Globus pallidus (tissue), 1 donor: ENCODE results near the gene GABRR3.

ENCODE experiments used
- DNase-seq: peaks from one replicate; pipeline ENCODE4 v3.0.0-alpha.2; 2015; ENCODE audit warnings: low spot score

Gene GABRR3

DNA sequence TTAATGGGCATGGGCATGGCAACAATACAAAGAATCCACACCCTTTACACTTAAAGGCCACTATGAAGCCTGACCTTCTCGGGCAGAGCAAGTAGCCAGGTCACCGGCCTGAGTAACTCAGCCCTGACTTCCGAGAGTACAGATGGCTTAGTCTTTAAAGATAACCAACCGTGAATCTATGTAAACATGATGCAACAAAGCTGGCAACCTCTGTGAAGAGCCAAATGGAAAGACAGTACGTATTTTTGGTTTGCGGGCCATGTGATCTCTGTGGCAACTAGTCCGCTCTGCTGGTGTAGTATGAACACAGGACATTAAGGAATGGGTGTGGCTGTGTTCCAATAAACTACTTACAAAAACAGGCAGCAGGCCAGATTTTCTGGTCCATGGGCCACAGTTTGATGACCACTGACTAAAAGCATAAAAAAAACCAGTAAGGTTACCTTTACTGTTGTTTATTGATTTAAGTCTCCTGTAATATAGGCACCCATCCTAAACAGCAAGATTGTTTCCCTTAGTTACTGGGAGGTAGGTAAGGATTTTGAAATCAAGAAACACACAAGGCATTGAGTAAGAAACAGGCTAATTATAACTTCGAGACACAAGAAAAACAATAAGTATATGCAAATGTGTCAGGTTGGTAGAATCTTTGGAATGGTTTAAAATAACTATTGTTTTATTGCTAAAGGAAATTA is 77.4 kb downstream of the GABRR3 start:
- DNase-seq = no peak

DNA sequence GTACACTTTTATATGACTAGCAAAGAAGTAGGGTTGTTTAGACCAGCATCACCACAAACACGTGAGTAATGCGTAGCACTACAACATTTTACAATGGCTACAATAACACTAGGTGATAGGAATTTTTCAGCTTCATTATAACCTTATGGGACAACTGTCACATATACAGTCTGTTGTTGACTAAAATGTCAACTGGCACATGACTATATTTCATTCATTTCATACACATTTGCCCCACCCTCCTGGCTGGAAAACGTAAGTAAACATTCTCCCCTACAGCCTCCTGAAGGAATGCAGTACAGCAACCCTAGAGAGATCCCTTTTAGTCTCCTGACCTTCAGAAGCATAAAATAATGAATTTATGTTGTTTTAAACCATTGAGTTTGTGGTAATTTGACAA is 79.1 kb downstream of the GABRR3 start:
- no peak for DNase-seq

DNA sequence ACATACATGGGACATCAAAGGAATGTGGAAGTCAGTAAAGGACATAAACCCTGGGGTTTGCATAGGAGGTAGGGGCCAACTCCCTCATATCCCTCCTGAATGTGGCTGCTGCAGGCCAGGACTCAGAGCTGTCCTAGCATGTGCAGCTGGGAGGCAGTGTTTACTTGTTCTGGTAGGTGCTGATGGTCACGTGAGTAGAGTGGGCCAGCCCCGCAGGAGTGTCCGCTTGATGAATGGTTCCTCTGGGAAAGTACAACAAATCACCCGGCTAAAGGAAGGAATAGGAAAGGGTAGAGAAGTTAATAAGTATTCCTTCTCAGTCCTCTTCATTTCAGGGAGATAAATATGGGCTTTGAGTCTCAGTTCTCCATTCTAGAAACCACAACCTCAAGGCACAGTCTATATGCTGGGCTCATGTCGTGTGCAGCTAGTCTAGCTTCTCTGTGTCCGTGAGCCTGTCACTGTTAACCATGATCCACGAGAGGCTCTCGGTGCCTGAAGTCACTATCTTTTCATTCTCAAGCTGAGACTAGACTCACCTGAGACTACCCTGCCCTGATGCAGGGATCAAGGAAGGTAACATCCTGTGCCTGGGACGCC is 80.8 kb downstream of the GABRR3 start:
- DNase-seq = no peak

DNA sequence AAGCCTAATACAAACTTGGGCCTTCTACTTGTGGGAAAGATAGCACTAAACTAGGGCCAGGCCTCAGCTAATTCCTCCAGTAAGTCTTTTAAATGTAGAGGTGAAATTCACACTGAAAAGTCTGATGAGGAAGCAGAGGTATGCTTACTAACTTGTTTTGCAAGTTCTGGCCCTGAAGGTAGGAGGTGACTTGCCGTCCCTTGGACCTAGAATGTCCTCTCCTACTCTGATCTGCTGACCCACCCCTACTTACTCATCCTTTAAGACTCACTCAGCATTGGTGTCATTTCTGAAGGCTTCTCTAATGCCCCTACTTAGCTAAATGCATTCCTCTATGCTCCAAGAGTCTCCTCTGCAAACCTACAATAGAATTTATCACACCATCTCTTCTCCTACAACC is 82.2 kb downstream of the GABRR3 start:
- DNase-seq = no peak

DNA sequence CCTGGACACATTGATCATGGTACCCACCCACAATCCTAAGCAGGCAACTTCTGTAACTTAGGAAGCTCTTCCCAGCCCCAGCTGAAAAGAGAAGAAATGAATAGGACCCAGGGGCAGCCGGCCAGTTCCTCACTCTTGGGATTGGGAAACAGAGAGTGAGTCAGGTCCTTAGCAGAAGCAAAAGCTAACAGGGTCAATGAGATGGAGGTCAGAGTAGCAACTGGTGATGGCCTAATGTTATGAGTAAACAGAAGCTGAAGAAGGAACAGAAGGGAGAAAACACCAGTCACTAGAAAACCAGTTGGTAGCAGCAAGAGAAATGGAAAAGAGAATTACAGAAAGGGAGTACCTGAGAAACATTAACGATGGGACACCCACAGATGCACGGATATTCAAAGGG is 82.8 kb downstream of the GABRR3 start:
- DNase-seq = no peak

DNA sequence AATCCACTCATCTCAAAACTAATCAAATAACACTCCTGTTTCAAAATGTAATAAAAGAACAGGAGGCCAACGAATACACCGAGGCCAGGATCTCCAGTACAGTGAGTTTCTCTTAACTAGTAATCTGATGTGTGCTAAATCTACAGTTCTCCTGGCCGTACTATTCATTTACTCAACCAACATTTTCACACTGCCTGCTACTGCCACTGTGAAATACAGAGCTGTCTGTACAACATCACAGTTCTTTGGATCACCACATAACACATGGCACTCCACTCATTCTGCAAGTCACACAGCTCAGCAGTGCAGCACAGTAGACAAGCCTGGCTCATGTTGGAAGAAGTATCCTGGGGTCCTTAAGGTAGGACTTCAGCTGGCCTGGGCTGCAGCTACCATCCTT is 84.8 kb downstream of the GABRR3 start:
- DNase-seq = no peak

DNA sequence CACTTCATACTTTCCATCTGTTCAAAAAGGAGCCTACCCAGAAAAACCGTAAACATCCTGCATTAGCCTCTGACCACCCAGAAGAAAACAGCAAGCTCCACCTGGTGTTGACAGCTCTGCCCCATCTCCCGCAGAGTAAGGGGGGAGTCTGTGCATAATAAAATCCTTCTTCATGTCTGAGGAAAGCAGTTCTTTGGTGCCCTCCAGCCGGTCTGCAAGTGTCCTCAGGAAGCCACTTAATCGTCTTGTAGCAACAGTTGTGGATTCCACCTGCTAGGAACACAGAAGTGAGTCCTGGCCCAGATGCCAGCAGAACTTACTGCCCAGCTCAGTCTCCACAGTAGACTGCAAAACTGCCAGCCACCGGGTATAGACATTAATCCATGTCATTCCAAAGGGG is 85.4 kb downstream of the GABRR3 start:
- DNase-seq = no peak

DNA sequence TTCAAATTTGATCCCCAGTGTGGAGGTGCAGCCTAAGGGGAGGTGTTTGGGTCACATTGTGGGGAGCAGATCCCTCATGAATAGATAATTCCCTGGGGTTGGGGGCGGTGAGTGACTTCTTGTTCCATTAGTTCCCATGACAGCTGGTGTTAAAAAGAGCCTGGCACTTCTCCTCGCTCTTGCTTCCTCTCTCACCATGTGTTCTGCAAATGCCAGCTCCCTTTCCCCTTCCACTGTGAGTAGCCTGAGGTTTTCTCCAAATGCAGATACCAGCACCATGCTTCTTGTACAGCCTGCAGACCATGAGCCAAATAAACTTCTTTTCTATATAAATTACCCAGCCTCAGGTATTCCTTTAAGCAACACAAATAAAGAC is 86.0 kb downstream of the GABRR3 start:
- no peak for DNase-seq

DNA sequence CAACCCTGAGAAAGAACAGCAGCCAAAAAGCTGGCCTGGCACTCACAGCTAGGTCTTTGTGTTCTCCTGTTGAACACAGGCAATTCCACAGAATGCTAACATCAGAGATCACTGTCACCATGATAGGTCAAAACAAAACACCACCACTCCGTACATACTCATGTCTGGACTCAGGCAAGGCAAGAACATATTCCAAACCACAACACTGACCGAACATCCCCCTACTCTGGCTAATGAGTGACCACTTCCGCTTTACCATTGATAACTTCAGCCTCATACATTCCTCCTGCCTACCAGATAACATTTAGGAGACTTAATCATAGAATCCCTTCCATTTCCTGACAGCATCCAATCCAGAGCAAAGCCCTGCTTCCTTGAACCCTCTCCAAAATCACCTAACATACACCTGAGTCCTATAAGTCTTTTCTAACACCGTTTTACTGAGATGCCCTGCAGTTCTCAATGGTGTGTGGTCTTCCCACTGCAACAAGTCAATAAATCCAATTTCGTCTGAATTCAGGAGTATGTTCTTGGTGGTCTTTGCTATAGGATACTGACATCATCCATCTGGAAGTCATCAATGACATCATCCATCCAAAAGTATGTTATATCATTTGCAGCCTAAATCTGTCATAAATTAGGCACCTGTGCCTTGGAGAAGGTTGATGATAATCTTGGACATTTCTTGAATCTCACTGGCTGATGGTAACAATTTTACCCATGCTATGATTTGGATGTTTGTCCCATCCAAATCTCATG is 86.6 kb downstream of the GABRR3 start:
- DNase-seq = no peak

DNA sequence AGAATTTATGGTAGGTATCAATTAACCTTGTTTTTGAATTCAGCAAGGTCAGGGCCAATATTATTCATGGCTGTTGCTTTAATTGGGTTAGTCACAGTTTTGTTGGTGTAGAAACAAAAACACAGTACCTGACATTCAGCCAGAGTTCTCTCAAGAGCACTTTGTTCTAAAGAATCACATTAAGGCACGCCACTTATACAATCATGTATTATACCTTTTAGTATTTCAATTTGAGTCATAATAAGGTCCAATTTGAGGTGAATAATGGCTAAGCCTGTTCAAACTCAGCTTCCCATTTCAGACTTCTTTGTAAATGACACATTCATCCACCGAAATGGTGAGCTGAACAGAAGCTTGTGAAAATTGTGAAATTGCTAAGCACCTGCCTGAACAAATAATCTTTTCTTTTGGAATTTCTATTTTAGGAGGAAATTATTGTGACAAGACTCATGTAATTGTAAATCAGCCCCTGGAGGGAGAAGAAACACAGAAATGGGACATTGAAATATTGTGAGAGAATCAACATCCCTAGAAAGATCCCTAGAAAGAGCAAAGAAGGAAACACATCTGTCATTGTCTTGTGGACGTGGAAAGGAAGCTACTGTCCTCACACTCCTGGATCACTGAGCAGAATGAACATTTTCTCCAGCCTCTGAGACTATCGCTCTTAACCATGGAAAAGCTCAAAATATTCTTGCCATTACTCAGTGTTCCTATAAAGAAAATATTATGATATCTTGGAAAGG is 92.1 kb downstream of the GABRR3 start:
- no peak for DNase-seq

DNA sequence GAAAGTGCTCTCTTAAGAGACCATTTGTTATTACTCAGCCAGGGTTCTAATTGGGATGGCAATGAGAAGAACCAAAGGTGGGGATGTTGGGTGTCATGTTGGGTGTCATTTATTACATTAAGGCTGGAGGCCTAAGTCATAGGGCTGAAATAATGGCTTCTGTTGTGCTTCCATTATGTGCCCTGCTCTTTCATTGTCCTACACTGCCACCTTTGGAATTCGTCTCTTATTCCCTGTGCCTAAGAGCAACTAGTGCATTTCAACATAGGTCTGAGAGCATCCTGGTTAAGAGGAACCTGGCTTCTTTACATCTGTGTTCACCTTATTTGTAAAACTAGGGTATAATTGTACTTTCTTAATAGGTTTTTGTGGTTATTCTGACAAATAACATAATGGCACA is 95.1 kb downstream of the GABRR3 start:
- DNase-seq = peak; percentile 21

DNA sequence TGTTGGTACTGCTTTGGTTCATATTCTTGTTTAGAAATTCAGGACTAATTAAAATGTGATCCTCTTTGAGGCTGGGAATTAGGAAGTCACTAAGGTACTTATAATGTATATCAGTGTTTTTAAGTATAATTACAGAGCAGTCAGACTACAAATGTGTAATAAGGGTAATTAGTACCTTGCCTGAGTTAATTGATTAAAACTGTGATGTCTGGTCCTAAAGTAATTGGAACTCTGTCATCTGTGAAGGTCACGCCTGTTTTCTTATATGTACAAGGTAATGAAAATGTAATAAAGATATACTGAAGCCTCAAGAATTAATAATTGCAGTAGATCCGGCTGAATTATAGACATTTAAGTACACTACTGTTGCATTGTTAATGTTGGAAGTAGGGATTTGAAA is 95.7 kb downstream of the GABRR3 start:
- no peak for DNase-seq

DNA sequence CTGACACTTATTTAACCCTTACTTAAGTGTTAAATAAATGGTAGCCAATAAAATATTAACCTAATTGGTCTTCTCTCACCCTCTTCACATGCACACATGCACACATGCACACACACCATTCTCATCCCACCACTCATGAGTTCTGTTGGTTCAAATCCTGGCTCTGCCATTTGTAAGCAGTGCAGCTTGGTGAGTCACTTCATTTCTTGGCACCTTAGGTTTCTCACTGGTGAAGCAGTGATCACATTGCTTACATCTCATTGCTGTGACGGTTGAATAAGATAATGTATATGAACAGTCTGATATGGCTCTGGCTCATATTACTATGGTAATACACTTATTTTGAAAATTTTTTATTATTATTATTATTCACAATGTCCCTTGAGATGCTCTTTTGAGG is 96.7 kb downstream of the GABRR3 start:
- DNase-seq = no peak

DNA sequence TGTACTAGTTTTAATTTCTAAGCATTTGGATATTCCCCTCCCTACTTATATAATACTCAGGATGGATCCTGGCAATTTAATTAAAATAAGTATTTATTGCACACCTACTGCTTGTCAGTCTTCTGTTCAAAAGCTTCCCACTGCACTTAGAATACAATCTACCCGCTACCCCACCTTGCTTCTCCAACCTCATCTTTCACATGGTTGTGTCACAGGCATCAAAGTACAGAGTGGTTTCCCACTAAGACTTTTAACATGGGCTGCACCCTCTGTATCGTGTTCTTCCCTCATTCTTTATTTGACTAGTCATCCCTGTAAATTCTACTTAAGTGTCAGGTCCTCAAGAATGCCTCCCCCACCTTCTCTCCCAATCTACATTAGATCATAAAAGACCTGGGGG is 97.9 kb downstream of the GABRR3 start:
- no peak for DNase-seq

DNA sequence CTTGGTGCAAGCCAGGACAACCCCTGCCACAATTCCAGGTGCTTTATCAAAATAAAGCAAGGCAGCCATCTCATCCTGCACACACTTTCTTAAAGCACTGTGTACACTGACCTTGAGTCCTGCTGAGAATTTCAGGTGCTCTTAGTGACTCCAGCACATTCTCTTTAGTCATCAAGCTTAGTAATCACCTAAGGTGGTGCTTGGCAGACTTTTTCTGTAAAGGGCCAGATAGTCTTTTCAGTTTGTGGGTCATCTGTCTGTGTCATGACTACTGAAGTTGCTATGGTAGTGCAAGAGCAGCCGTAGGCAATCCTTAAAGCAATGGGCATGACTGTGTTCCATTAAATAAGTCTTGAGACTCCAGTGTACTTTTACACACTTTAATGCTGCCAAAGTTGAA is 99.3 kb downstream of the GABRR3 start:
- no peak for DNase-seq
